K562 (cell line): ENCODE results near the gene CELSR2. TPM values are rescaled to one million over a fixed set of nuclear protein-coding genes. Genes with fewer than 3 reads are reported as not detected.

ENCODE experiments used
- ATF1 ChIP-seq, 2 experiments: fragments of 450-650 bp in 1 of 2; IDR thresholded peaks; 2 replicates each; pipeline ENCODE4 v1.6.1; 2016; ENCODE audit warnings: missing compliant biosample characterization in 1 of 2, missing genetic modification characterization in 1 of 2
- CBX1 ChIP-seq: sonication (generic); IDR thresholded peaks from 2 replicates; pipeline ENCODE4 v1.6.1; 2016; ENCODE audit warnings: antibody characterized with exemption, low read depth, mild to moderate bottlenecking
- CHD4 ChIP-seq: fragments of 200-600 bp; sonication (generic); IDR thresholded peaks from 3 replicates; pipeline ENCODE4 v1.6.1; 2012; ENCODE audit warnings: low read depth, mild to moderate bottlenecking, mixed read lengths, low read length, inconsistent platforms; ENCODE audit not compliant: insufficient read depth, insufficient replicate concordance, poor library complexity, severe bottlenecking
- ERF ChIP-seq: fragments of 450-650 bp; formaldehyde crosslinking; IDR thresholded peaks from 2 replicates; pipeline ENCODE4 v1.4.0; 2020; ENCODE audit warnings: mild to moderate bottlenecking, mixed read lengths
- ETS1 ChIP-seq: conservative IDR thresholded peaks from 2 replicates; pipeline ENCODE4 v1.6.1; 2011; ENCODE audit warnings: low read depth, mild to moderate bottlenecking, low read length; ENCODE audit not compliant: control insufficient read depth
- ETV1 ChIP-seq: fragments of 450-650 bp; conservative IDR thresholded peaks from 2 replicates; pipeline ENCODE4 v1.6.1; 2016; ENCODE audit warnings: missing genetic modification characterization, control low read depth, low read depth, missing compliant biosample characterization
- ETV5 ChIP-seq: sonication (generic); formaldehyde crosslinking; IDR thresholded peaks from 2 replicates; pipeline ENCODE4 v1.4.0; 2020; ENCODE audit warnings: low read depth, mild to moderate bottlenecking, missing genetic modification reagents
- IRF2 ChIP-seq: sonication (generic); formaldehyde crosslinking; IDR thresholded peaks from 2 replicates; pipeline ENCODE4 v1.8.1; 2022; ENCODE audit warnings: mild to moderate bottlenecking, missing genetic modification reagents
- KLF16 ChIP-seq: IDR thresholded peaks from 2 replicates; pipeline ENCODE4 v1.6.1; 2016; ENCODE audit warnings: antibody characterized with exemption
- MAZ ChIP-seq, 2 experiments: fragments of 450-650 bp in 1 of 2; sonication (generic) in 1 of 2; formaldehyde crosslinking; IDR thresholded peaks in 1 of 2; conservative IDR thresholded peaks in 1 of 2; 2 replicates each; pipeline versions ENCODE4 v1.4.0 to v1.5.0; 2020; ENCODE audit warnings: mild to moderate bottlenecking in 1 of 2, missing genetic modification reagents in 1 of 2
- MCM3 ChIP-seq: fragments of 450-650 bp; IDR thresholded peaks from 2 replicates; pipeline ENCODE4 v1.6.1; 2016
- PHF8 ChIP-seq: fragments of 200-600 bp; sonication (generic); IDR thresholded peaks from 2 replicates; pipeline ENCODE4 v1.6.1; 2012; ENCODE audit warnings: mixed run types, mild to moderate bottlenecking, inconsistent platforms, low read length, moderate library complexity, borderline replicate concordance
- POLR2G ChIP-seq: fragments of 200-400 bp; formaldehyde crosslinking; IDR thresholded peaks from 2 replicates; pipeline ENCODE4 v1.6.1; 2017; ENCODE audit warnings: low read depth, mild to moderate bottlenecking, antibody characterized with exemption, low read length, moderate library complexity
- RFX5 ChIP-seq: IDR thresholded peaks from 2 replicates; pipeline ENCODE4 v1.6.1; 2011; ENCODE audit warnings: low read depth, mild to moderate bottlenecking, improper control_type of control experiment, low read length
- SMAD3 ChIP-seq: fragments of 450-650 bp; formaldehyde crosslinking; conservative IDR thresholded peaks from 2 replicates; pipeline ENCODE4 v1.4.0; 2020; ENCODE audit warnings: mild to moderate bottlenecking
- SMAD4 ChIP-seq: fragments of 250-450 bp; sonication (Bioruptor Pico); conservative IDR thresholded peaks from 2 replicates; pipeline ENCODE4 v1.8.0; 2021; ENCODE audit warnings: inconsistent platforms, mild to moderate bottlenecking, moderate library complexity
- STAT5A ChIP-seq: IDR thresholded peaks from 2 replicates; pipeline ENCODE4 v1.6.1; 2012; ENCODE audit warnings: low read length, inconsistent platforms, borderline replicate concordance
- STAT5B ChIP-seq: fragments of 250-450 bp; sonication (Bioruptor Pico); IDR thresholded peaks from 2 replicates; pipeline ENCODE4 v1.8.0; 2021; ENCODE audit warnings: mild to moderate bottlenecking, inconsistent platforms
- TAF1 ChIP-seq: IDR thresholded peaks from 2 replicates; pipeline ENCODE4 v1.6.1; 2011; ENCODE audit warnings: mild to moderate bottlenecking, low read length, moderate library complexity; ENCODE audit not compliant: insufficient read depth, control insufficient read depth, severe bottlenecking; ENCODE audit errors: extremely low read depth
- USF1 ChIP-seq: sonication (generic); formaldehyde crosslinking; IDR thresholded peaks from 2 replicates; pipeline ENCODE4 v1.9.0; 2022; ENCODE audit warnings: mild to moderate bottlenecking, missing genetic modification reagents
- XRCC5 ChIP-seq: fragments of 200-400 bp; formaldehyde crosslinking; IDR thresholded peaks from 2 replicates; pipeline ENCODE4 v1.6.1; 2017; ENCODE audit warnings: low read depth, mild to moderate bottlenecking, low read length
- ZFP91 ChIP-seq: sonication (generic); formaldehyde crosslinking; IDR thresholded peaks from 2 replicates; pipeline ENCODE4 v1.8.0; 2022; ENCODE audit warnings: mild to moderate bottlenecking, missing genetic modification reagents
- ZFPM2 ChIP-seq: fragments of 250-450 bp; sonication (Bioruptor Pico); IDR thresholded peaks from 2 replicates; pipeline ENCODE4 v1.5.1; 2022; ENCODE audit warnings: mild to moderate bottlenecking
- ZNF589 ChIP-seq: fragments of 200-800 bp; sonication (Bioruptor generic); IDR thresholded peaks from 2 replicates; pipeline ENCODE4 v1.6.1; 2016; ENCODE audit warnings: low read depth, missing genetic modification characterization, missing compliant biosample characterization
- polyA plus RNA-seq, 8 experiments: library from polyadenylated mRNA; depleted of rRNA in 4 of 8; stranded (reverse) in 5 of 8; unstranded in 3 of 8; fragments of >200 nt; fragmentation: Nextera tagmentation in 2 of 8; fragmentation: Illumina TruSeq in 1 of 8; extraction: Ambion mirVana in 2 of 8; extraction: Trizol in 1 of 8; gene quantifications; 2 replicates each; pipeline versions ENCODE4 v1.2.1 to v1.2.3, GENCODE V29; 2011 to 2014; ENCODE audit warnings: inconsistent platforms in 1 of 8, missing spikeins in 1 of 8
- total RNA-seq, 7 experiments: library from RNA; depleted of rRNA in 6 of 7; stranded (reverse); fragments of >200 nt in 6 of 7; fragmentation: Illumina TruSeq in 2 of 7; extraction: Trizol in 2 of 7; gene quantifications; 2 replicates each; pipeline versions ENCODE4 v1.2.1 to v1.2.3, GENCODE V29; 2011 to 2021; ENCODE audit warnings: low replicate concordance in 1 of 7

Gene CELSR2
- total and polyA plus RNA-seq, 9 of the 15 experiments (the other 6 are each of a cell fraction or from before 2014, with no cell fraction given): 0.31 to 21.9 (median 4.2) TPM

- TF ChIP-seq CHD4 (no peak), STAT5B (CRISPR knock-in tag) (no peak), XRCC5 (0 out of 2 replicates have a peak, but pooled peaks have one; percentile 7), ZNF589 (CRISPR knock-in tag) (peak; percentile 75; the same call in 1 of the 2 replicates), ATF1 (CRISPR knock-in tag; IDR thresholded peaks at IDR 0.05) (no peak), ATF1 (tag; IDR thresholded peaks at IDR 0.05) (0 out of 2 replicates have a peak, but pooled peaks have one; percentile 33), MCM3 (no peak), KLF16 (peak; percentile 37; the same call in 1 of the 2 replicates), RFX5 (no peak), MAZ (CRISPR knock-in tag; conservative IDR thresholded peaks at IDR 0.05 in 1 of 2, IDR thresholded peaks at IDR 0.05 in 1 of 2) (no peak; a peak in 3 of 4 replicates), SMAD4 (CRISPR knock-in tag) (no peak; the same call in none of the 2 replicates), ZFP91 (CRISPR knock-in tag) (no peak), PHF8 (peak; percentile 14; the same call in 1 of the 2 replicates), CBX1 (0 out of 2 replicates have a peak, but pooled peaks have one; percentile 51), POLR2G (peak; percentile 16; the same call in 1 of the 2 replicates), TAF1 (peak; percentile 14), ETV1 (tag) (peak; percentile 41; the same call in 1 of the 2 replicates), ERF (CRISPR knock-in tag) (0 out of 2 replicates have a peak, but pooled peaks have one; percentile 11), SMAD3 (CRISPR knock-in tag) (no peak), ETV5 (peak; percentile 66; the same call in 1 of the 2 replicates), ETS1 (no peak), ZFPM2 (no peak), IRF2 (CRISPR knock-in tag) (no peak), STAT5A (no peak), USF1 (CRISPR knock-in tag) (no peak)
These were observed 4.7 kb downstream of the CELSR2 start (continued) for GRCh38 chr1:109253803-109254620.
